Smooth muscle cell (in vitro differentiated cells): ENCODE data around the gene GCNT2. TPM values are rescaled to one million over a fixed set of nuclear protein-coding genes. Genes with fewer than 3 reads are reported as not detected.
"Not testable (repeated sequence)": the region's sequence is repeated elsewhere in the genome, so short reads cannot be mapped to it uniquely, and the experiment has no call there.

Experiments
- DNase-seq: peaks from one replicate; lab custom pipeline; 2025; ENCODE audit not compliant: unreplicated experiment; lab: John Stamatoyannopoulos, UW
- H2AFZ ChIP-seq: fragments of 200-600 bp; sonication (generic); 2 replicates; pipeline ENCODE4 v1.6.0; 2016; ENCODE audit warnings: antibody characterized with exemption, low read depth, mild to moderate bottlenecking
- H3F3A ChIP-seq: fragments of 200-600 bp; sonication (generic); 2 replicates; pipeline ENCODE4 v1.6.0; 2017; ENCODE audit warnings: antibody characterized with exemption, low read depth
- H3K27ac ChIP-seq: fragments of 200-600 bp; sonication (generic); 2 replicates; pipeline ENCODE4 v1.5.1; 2016; ENCODE audit warnings: low read depth, mild to moderate bottlenecking
- H3K27me3 ChIP-seq: fragments of 200-600 bp; sonication (generic); 2 replicates; pipeline ENCODE4 v1.6.1; 2016; ENCODE audit warnings: low read depth, mild to moderate bottlenecking
- H3K36me3 ChIP-seq: fragments of 200-600 bp; sonication (generic); 2 replicates; pipeline ENCODE4 v1.5.1; 2016; ENCODE audit warnings: low read depth
- H3K4me1 ChIP-seq: fragments of 200-600 bp; sonication (generic); 2 replicates; pipeline ENCODE4 v1.5.1; 2016; ENCODE audit warnings: low read depth
- H3K4me2 ChIP-seq: fragments of 200-600 bp; sonication (generic); 2 replicates; pipeline ENCODE4 v1.6.0; 2016; ENCODE audit warnings: mild to moderate bottlenecking
- H3K4me3 ChIP-seq: fragments of 200-600 bp; sonication (generic); 2 replicates; pipeline ENCODE4 v1.5.1; 2016; ENCODE audit warnings: mild to moderate bottlenecking
- H3K79me2 ChIP-seq: fragments of 200-600 bp; sonication (generic); 2 replicates; pipeline ENCODE4 v1.6.0; 2016; ENCODE audit warnings: low read depth, mild to moderate bottlenecking
- H3K9ac ChIP-seq: fragments of 200-600 bp; sonication (generic); 2 replicates; pipeline ENCODE4 v1.6.0; 2016; ENCODE audit warnings: low read depth
- H3K9me3 ChIP-seq: fragments of 200-600 bp; sonication (generic); replicated peaks from 2 replicates; pipeline ENCODE4 v1.5.1; 2016; ENCODE audit warnings: low read depth
- H4K20me1 ChIP-seq: fragments of 200-600 bp; sonication (generic); 2 replicates; pipeline ENCODE4 v1.6.0; 2016; ENCODE audit warnings: low read depth
- WGBS: methylation state at CpG from one replicate; pipeline ENCODE4 v1.1.7; 2016; ENCODE audit warnings: low lambda C conversion rate; 5-methylcytosine and 5-hydroxymethylcytosine counted together
- polyA plus RNA-seq: library from polyadenylated mRNA; unstranded; fragments of >200 nt; fragmentation: Nextera tagmentation; extraction: Ambion mirVana; gene quantifications from 2 replicates; pipeline ENCODE4 v1.2.1, GENCODE V29; 2016
- total RNA-seq: library from RNA; depleted of rRNA; stranded (reverse); fragments of >200 nt; gene quantifications from 2 replicates; pipeline ENCODE4 v1.2.3, GENCODE V29; 2014
- TF ChIP-seq, protein P1 (sequence below): fragments of 200-600 bp; sonication (generic); IDR thresholded peaks from 2 replicates; pipeline ENCODE4 v1.5.1; 2017; ENCODE audit warnings: borderline replicate concordance, mild to moderate bottlenecking, antibody characterized with exemption; ENCODE audit not compliant: insufficient read depth, poor library complexity, severe bottlenecking

GCNT2 gene
- total and polyA plus RNA-seq, 2 experiments from 2014 or later: 0.13 to 2.4 TPM

DNA sequence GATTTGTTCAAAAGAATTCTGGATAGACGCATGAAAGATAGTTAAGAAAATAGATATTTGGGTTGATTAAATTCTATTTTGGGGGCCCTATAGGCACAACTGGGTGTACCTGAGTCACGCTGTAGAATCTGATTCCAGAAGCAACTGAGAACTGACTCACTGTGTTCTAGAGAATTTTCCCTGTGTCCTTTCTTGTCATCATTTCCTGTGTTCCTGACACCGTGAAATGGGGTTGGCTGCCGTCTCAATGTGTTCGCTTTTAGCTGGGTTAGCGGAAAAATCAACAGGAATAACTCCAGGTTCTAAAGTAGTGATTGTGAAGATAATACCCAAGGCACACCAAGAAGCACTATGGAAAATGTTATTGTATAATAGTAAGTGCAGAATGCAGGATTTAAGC lies 5.0 kb downstream of the GCNT2 start:
- no peak overlapping the region for H2AFZ ChIP-seq
- no peaks in the 10 kb centered on the region for H3K27me3 ChIP-seq
- no peaks in the 10 kb centered on the region for H4K20me1 ChIP-seq
- no peaks in the 10 kb centered on the region for H3F3A ChIP-seq
- H3K9ac ChIP-seq: no peak overlapping the region
- no peak overlapping the region for H3K27ac ChIP-seq
- H3K79me2 ChIP-seq: no peaks in the 10 kb centered on the region
- TF ChIP-seq, protein P1, sequence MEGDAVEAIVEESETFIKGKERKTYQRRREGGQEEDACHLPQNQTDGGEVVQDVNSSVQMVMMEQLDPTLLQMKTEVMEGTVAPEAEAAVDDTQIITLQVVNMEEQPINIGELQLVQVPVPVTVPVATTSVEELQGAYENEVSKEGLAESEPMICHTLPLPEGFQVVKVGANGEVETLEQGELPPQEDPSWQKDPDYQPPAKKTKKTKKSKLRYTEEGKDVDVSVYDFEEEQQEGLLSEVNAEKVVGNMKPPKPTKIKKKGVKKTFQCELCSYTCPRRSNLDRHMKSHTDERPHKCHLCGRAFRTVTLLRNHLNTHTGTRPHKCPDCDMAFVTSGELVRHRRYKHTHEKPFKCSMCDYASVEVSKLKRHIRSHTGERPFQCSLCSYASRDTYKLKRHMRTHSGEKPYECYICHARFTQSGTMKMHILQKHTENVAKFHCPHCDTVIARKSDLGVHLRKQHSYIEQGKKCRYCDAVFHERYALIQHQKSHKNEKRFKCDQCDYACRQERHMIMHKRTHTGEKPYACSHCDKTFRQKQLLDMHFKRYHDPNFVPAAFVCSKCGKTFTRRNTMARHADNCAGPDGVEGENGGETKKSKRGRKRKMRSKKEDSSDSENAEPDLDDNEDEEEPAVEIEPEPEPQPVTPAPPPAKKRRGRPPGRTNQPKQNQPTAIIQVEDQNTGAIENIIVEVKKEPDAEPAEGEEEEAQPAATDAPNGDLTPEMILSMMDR: no peak
- H3K4me2 ChIP-seq: no peak overlapping the region
- no peaks in the 10 kb centered on the region for H3K9me3 ChIP-seq
- H3K4me3 ChIP-seq: no peak overlapping the region
- WGBS: 76% methylated on average over 6 of the region's 6 CpGs
- no peaks in the 10 kb centered on the region for H3K36me3 ChIP-seq
- DNase-seq: no peak
- peaks cover 4% of the 10 kb centered on the region for H3K4me1 ChIP-seq

DNA sequence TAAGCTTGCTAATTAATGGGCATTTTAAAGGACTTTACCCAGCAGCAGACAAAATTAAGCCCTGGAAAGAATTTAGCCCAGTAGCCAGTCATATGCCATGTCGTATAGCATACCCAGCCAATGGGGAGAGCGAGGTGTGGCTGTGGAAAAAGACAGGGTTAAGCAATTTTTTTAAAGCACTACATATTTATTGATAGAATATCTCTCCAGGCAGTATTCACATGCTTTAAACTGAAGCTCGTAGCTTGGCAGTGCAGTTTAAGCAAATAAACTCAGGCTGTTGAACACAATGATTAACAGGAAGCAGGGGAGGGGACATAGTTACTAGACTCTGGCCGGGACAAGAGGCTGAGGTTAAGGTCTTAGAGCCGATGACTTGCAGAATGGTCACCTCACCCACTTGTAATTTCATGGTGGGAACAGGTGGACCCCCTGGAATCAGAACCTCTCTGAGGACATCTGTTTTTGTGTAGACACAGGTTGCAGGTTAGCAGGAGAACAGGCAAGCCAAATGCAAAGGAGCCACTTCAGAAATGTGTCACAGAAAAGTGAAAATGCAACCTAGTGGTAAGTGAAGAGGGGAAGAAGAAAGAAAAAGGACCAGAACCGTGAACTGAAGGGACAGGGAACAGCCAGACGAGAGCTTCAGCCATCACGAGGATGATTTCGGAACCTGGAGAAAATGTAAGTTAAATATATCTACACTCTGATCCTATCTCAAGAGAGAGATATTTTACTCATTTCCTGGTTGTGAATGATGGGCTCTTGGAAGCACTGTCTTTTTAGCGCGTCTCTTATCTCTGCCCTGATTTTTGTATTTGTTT lies 7.2 kb downstream of the GCNT2 start:
- H3K4me1 ChIP-seq: no peaks in the 10 kb centered on the region
- H3F3A ChIP-seq: no peaks in the 10 kb centered on the region
- no peaks in the 10 kb centered on the region for H3K79me2 ChIP-seq
- peak overlapping the region; percentile 41 for H3K4me3 ChIP-seq
- TF ChIP-seq, protein P1: no peak
- H4K20me1 ChIP-seq: no peaks in the 10 kb centered on the region
- peak overlapping the region; percentile 4 for H2AFZ ChIP-seq
- H3K4me2 ChIP-seq: no peak overlapping the region
- H3K9me3 ChIP-seq: no peaks in the 10 kb centered on the region
- no peak overlapping the region for H3K9ac ChIP-seq
- no peak for DNase-seq
- no peaks in the 10 kb centered on the region for H3K27me3 ChIP-seq
- H3K27ac ChIP-seq: no peak overlapping the region
- WGBS: 65% methylated on average over 11 of the region's 11 CpGs
- H3K36me3 ChIP-seq: no peaks in the 10 kb centered on the region

DNA sequence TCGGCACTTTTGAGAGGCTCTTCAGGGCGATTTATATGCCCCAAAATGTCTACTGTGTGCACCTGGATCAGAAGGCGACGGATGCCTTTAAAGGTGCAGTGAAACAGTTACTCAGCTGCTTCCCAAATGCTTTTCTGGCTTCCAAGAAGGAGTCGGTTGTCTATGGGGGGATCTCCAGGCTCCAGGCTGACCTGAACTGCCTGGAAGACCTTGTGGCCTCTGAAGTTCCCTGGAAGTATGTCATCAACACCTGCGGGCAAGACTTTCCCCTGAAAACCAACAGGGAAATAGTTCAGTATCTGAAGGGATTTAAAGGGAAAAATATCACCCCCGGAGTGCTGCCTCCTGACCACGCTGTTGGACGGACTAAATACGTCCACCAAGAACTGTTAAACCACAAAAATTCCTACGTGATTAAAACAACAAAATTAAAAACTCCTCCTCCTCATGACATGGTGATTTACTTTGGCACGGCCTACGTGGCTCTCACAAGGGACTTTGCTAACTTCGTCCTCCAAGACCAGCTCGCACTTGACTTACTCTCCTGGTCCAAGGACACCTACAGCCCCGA lies 8.2 kb downstream of the GCNT2 start:
- Histone ChIP-seq H3K36me3 (no peaks in the 10 kb centered on the region), H3K27ac (no peak overlapping the region), H3K9ac (no peak overlapping the region), H3K4me3 (peak overlapping the region; percentile 41), H4K20me1 (no peaks in the 10 kb centered on the region), H2AFZ (no peak overlapping the region), H3K4me2 (no peak overlapping the region), H3F3A (no peaks in the 10 kb centered on the region), H3K9me3 (no peaks in the 10 kb centered on the region), H3K79me2 (no peaks in the 10 kb centered on the region), H3K27me3 (no peaks in the 10 kb centered on the region), H3K4me1 (no peaks in the 10 kb centered on the region)
- WGBS: 86% methylated on average over 16 of the region's 16 CpGs
- TF ChIP-seq, protein P1: no peak
- no peak for DNase-seq

DNA sequence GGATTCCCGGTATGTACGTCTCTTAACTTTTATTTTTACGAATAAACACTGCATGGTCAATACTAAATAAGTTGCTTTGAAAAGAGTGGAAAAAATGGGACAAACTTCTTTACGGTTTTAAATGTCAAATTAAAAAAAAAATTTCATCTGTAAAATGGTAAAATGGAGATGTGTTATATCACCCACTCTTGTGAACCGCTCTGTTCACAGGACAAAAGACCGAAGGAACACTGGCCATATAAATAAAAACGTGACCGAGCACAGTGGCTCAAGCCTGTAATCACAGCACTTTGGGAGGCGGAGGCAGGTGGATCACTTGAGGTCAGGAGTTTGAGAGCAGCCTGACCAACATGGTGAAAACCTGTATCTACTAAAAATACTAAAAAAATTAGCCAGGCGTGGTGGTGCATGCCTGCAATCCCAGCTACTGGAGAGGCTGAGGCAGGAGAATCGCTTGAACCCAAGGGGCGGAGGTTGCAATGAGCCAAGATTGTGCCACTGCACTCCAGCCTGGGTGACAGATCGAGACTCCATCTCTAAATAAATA lies 8.8 kb downstream of the GCNT2 start:
- H2AFZ ChIP-seq, H3K4me2 ChIP-seq, H3K27me3 ChIP-seq, H3K9ac ChIP-seq, H3K79me2 ChIP-seq, H3K4me1 ChIP-seq, DNase-seq, H3F3A ChIP-seq, H3K9me3 ChIP-seq, H4K20me1 ChIP-seq, H3K27ac ChIP-seq, H3K36me3 ChIP-seq: not testable (repeated sequence)
- peak overlapping the region; percentile 41 for H3K4me3 ChIP-seq
- whole genome bisulfite sequencing: 96% methylated on average over 13 of the region's 13 CpGs
